GM12878 (cell line): ENCODE measurements around the gene PROSER3. TPM values are rescaled to one million over a fixed set of nuclear protein-coding genes. Genes with fewer than 3 reads are reported as not detected.
A peak's percentile ranks its signal among the peaks of the same experiment; 100 is the strongest.

ENCODE experiments used
- ATAC-seq: fragments of 200-7000 bp; cut with Tn5 transposase; 3 replicates; pipeline ENCODE4 v1.9.1; 2020; ENCODE audit warnings: mild to moderate bottlenecking, moderate library complexity
- BruUV-seq: library from RNA; stranded (reverse); fragments of 400-500 nt; replicated peaks from 2 replicates; lab custom pipeline; 2021; lab: Mats Ljungman, UMichigan
- CTCF ChIA-PET: fragments of 300-600 bp; sonication (Branson Sonifier 250); formaldehyde crosslinking; extraction: SDS; loops from one replicate; lab custom pipeline; 2021; ENCODE audit warnings: inconsistent platforms; lab: Yijun Ruan, JAX
- POLR2A ChIA-PET: fragments of 350-600 bp; formaldehyde crosslinking; extraction: SDS; loops from one replicate; lab custom pipeline; 2021; ENCODE audit warnings: inconsistent platforms; lab: Charles Lee
- RAD21 ChIA-PET: fragments of 300-600 bp; sonication (Branson Sonifier 250); formaldehyde crosslinking; loops from one replicate; lab custom pipeline; 2023; ENCODE audit warnings: antibody characterized with exemption; ENCODE audit not compliant: unreplicated experiment; lab: Charles Lee
- SMC1A ChIA-PET: fragments of 300-600 bp; sonication (Branson Sonifier 250); formaldehyde crosslinking; loops from one replicate; lab custom pipeline; 2023; ENCODE audit not compliant: unreplicated experiment, uncharacterized antibody; lab: Charles Lee
- DNase-seq: peaks from one replicate; pipeline ENCODE4 v3.0.0-alpha.2; 2011; ENCODE audit warnings: low read depth, low spot score
- FAIRE-seq: peaks from 3 replicates; lab custom pipeline; 2011; peaks lifted over from hg19 to GRCh38; lab: Jason Lieb, UNC
- H2AFZ ChIP-seq: 2 replicates; pipeline ENCODE4 v1.6.0; 2011; ENCODE audit warnings: low read depth, low read length, control low read depth; ENCODE audit not compliant: control insufficient read depth
- H3K27ac ChIP-seq: 2 replicates; pipeline ENCODE4 v1.5.1; 2011; ENCODE audit warnings: control low read depth; ENCODE audit not compliant: control insufficient read depth, insufficient read depth
- H3K27me3 ChIP-seq, 2 experiments: replicated peaks in 1 of 2; 2 replicates each; pipeline versions ENCODE4 v1.6.0 to v1.6.1; 2011; ENCODE audit warnings: low read length in 1 of 2; ENCODE audit not compliant: control insufficient read depth in 2 of 2, insufficient read depth in 2 of 2
- H3K36me3 ChIP-seq, 2 experiments: 2 replicates each; pipeline ENCODE4 v1.5.1; 2011; ENCODE audit warnings: low read length in 1 of 2; ENCODE audit not compliant: control insufficient read depth in 2 of 2, insufficient read depth in 2 of 2
- H3K4me1 ChIP-seq: 2 replicates; pipeline ENCODE4 v1.6.1; 2011; ENCODE audit warnings: mild to moderate bottlenecking, low read length, moderate library complexity, mixed read lengths; ENCODE audit not compliant: control insufficient read depth, insufficient read depth
- H3K4me2 ChIP-seq: 2 replicates; pipeline ENCODE4 v1.6.0; 2011; ENCODE audit warnings: control low read depth; ENCODE audit not compliant: control insufficient read depth, insufficient read depth
- H3K4me3 ChIP-seq: fragments of 200-600 bp; sonication (generic); 2 replicates; pipeline ENCODE4 v1.5.1; 2016
- H3K79me2 ChIP-seq: 2 replicates; pipeline ENCODE4 v1.6.0; 2011; ENCODE audit warnings: low read length; ENCODE audit not compliant: control insufficient read depth, insufficient read depth
- H3K9ac ChIP-seq: 2 replicates; pipeline ENCODE4 v1.8.0; 2011; ENCODE audit warnings: low read length, control low read depth, mixed read lengths; ENCODE audit not compliant: control insufficient read depth, insufficient read depth
- H3K9me3 ChIP-seq: replicated peaks from 3 replicates; pipeline ENCODE4 v1.5.1; 2011; ENCODE audit warnings: mild to moderate bottlenecking, low read length; ENCODE audit not compliant: control insufficient read depth, insufficient read depth
- H4K20me1 ChIP-seq: 2 replicates; pipeline ENCODE4 v1.6.0; 2011; ENCODE audit not compliant: control insufficient read depth, insufficient read depth
- ASH2L ChIP-seq: fragments of 300-600, 200-600 bp; sonication (generic); IDR thresholded peaks from 2 replicates; pipeline ENCODE4 v1.6.1; 2017; ENCODE audit warnings: low read depth, mild to moderate bottlenecking, borderline replicate concordance
- BACH1 ChIP-seq: fragments of 450-650 bp; IDR thresholded peaks from 2 replicates; pipeline ENCODE4 v1.6.1; 2017; ENCODE audit warnings: mild to moderate bottlenecking, borderline replicate concordance
- CEBPB ChIP-seq, 2 experiments: fragments of 150-350 bp in 1 of 2; IDR thresholded peaks; 2 replicates each; pipeline ENCODE4 v1.6.1; 2012 to 2014; ENCODE audit warnings: low read depth in 2 of 2, low read length in 2 of 2, borderline replicate concordance in 1 of 2, inconsistent platforms in 1 of 2
- CHD2 ChIP-seq: IDR thresholded peaks from 2 replicates; pipeline ENCODE4 v1.6.1; 2011; ENCODE audit warnings: low read depth, low read length, improper control_type of control experiment, borderline replicate concordance
- CREB1 ChIP-seq: IDR thresholded peaks from 2 replicates; pipeline ENCODE4 v1.6.1; 2012; ENCODE audit warnings: low read depth, mild to moderate bottlenecking, inconsistent platforms
- DPF2 ChIP-seq: fragments of 450-650 bp; IDR thresholded peaks from 2 replicates; pipeline ENCODE4 v1.6.1; 2017; ENCODE audit warnings: mild to moderate bottlenecking
- EGR1 ChIP-seq, 2 experiments: IDR thresholded peaks; 1 replicate in 1 of 2; 2 replicates in 1 of 2; pipeline ENCODE4 v1.6.1; 2011 to 2012; ENCODE audit warnings: low read depth in 2 of 2, low read length in 2 of 2, borderline replicate concordance in 1 of 2, mild to moderate bottlenecking in 1 of 2, moderate library complexity in 1 of 2
- FOS ChIP-seq: IDR thresholded peaks from 3 replicates; pipeline ENCODE4 v1.6.1; 2011; ENCODE audit warnings: borderline replicate concordance; ENCODE audit not compliant: insufficient read length; ENCODE audit errors: extremely low read depth
- HDGF ChIP-seq: fragments of 450-650 bp; IDR thresholded peaks from 2 replicates; pipeline ENCODE4 v1.6.1; 2016; ENCODE audit warnings: antibody characterized with exemption
- LARP7 ChIP-seq: fragments of 450-650 bp; IDR thresholded peaks from 2 replicates; pipeline ENCODE4 v1.6.1; 2017; ENCODE audit warnings: mild to moderate bottlenecking
- MTA2 ChIP-seq: fragments of 450-650 bp; IDR thresholded peaks from 2 replicates; pipeline ENCODE4 v1.6.1; 2016; ENCODE audit warnings: low read depth, mild to moderate bottlenecking, moderate library complexity
- MYC ChIP-seq: IDR thresholded peaks from 2 replicates; pipeline ENCODE4 v1.6.1; 2011; ENCODE audit warnings: mild to moderate bottlenecking, low read length, moderate library complexity, inconsistent platforms; ENCODE audit not compliant: insufficient read depth, insufficient replicate concordance, insufficient read length, severe bottlenecking
- NBN ChIP-seq: fragments of 450-650 bp; IDR thresholded peaks from 2 replicates; pipeline ENCODE4 v1.6.1; 2016
- NR2F1 ChIP-seq: fragments of 450-650 bp; conservative IDR thresholded peaks from 2 replicates; pipeline ENCODE4 v1.6.1; 2017; ENCODE audit warnings: mild to moderate bottlenecking
- PAX5 ChIP-seq: IDR thresholded peaks from 2 replicates; pipeline ENCODE4 v1.6.1; 2011; ENCODE audit warnings: low read depth, low read length, borderline replicate concordance
- POLR2A ChIP-seq: IDR thresholded peaks from 2 replicates; pipeline ENCODE4 v1.6.1; 2011; ENCODE audit warnings: low read depth, mild to moderate bottlenecking, low read length
- RELA ChIP-seq: fragments of 450-650 bp; IDR thresholded peaks from 2 replicates; pipeline ENCODE4 v1.8.0; 2014; ENCODE audit warnings: borderline replicate concordance; ENCODE audit not compliant: partially characterized antibody
- RELB ChIP-seq: fragments of 450-650 bp; IDR thresholded peaks from 2 replicates; pipeline ENCODE4 v1.6.1; 2017; ENCODE audit warnings: low read depth, mild to moderate bottlenecking, moderate library complexity
- RFX5 ChIP-seq: IDR thresholded peaks from 2 replicates; pipeline ENCODE4 v1.6.1; 2011; ENCODE audit warnings: low read depth, low read length, improper control_type of control experiment
- SMAD1 ChIP-seq: fragments of 450-650 bp; IDR thresholded peaks from 2 replicates; pipeline ENCODE4 v1.6.1; 2018; ENCODE audit warnings: mild to moderate bottlenecking, low read depth; ENCODE audit not compliant: partially characterized antibody
- SREBF2 ChIP-seq: IDR thresholded peaks from 2 replicates; pipeline ENCODE4 v1.6.1; 2012; ENCODE audit warnings: mild to moderate bottlenecking, low read length
- TAF1 ChIP-seq: IDR thresholded peaks from 2 replicates; pipeline ENCODE4 v1.6.1; 2011; ENCODE audit warnings: mild to moderate bottlenecking, low read depth, low read length, borderline replicate concordance
- USF2 ChIP-seq: IDR thresholded peaks from 2 replicates; pipeline ENCODE4 v1.6.1; 2011; ENCODE audit warnings: low read depth, low read length, improper control_type of control experiment, borderline replicate concordance
- ZSCAN29 ChIP-seq: fragments of 450-650 bp; IDR thresholded peaks from 2 replicates; pipeline ENCODE4 v1.6.1; 2017; ENCODE audit warnings: mild to moderate bottlenecking, moderate library complexity
- WGBS: methylation state at CpG from one replicate; pipeline ENCODE4 v1.1.6; 2016; ENCODE audit warnings: low lambda C conversion rate; ENCODE audit not compliant: insufficient replicate concordance, insufficient coverage; ENCODE audit errors: missing lambda C conversion rate; 5-methylcytosine and 5-hydroxymethylcytosine counted together
- in situ Hi-C: fragments of 300-500 bp; cut with MboI; formaldehyde crosslinking; loops from 9 replicates; pipeline ENCODE4 v1.14.3; 2018; ENCODE audit warnings: mixed read lengths
- intact Hi-C: fragments of 100-400 bp; cut with micrococcal nuclease; formaldehyde crosslinking; loops from one replicate; pipeline ENCODE4 v1.14.2; 2022; ENCODE audit not compliant: unreplicated experiment
- polyA plus RNA-seq, 11 experiments: library from polyadenylated mRNA; depleted of rRNA in 4 of 11; unstranded in 6 of 11; stranded (reverse) in 5 of 11; fragments of >200 nt; fragmentation: Nextera tagmentation in 4 of 11; fragmentation: Illumina TruSeq in 1 of 11; extraction: Ambion mirVana in 4 of 11; extraction: Trizol in 1 of 11; gene quantifications; 1 replicate in 1 of 11; 2 replicates in 10 of 11; pipeline versions ENCODE4 v1.2.1 to v1.2.3, GENCODE V29; 2011 to 2016; ENCODE audit warnings: inconsistent platforms in 2 of 11, missing spikeins in 2 of 11, low read depth in 1 of 11
- total RNA-seq, 4 experiments: library from RNA; depleted of rRNA in 3 of 4; stranded (reverse); fragments of >200 nt in 3 of 4; fragmentation: Illumina TruSeq in 1 of 4; extraction: Trizol in 1 of 4; gene quantifications; 2 replicates each; pipeline versions ENCODE4 v1.2.1 to v1.2.3, GENCODE V29; 2013 to 2021

The PROSER3 gene
- total and polyA plus RNA-seq, 10 of the 15 experiments (the other 5 are each of a cell fraction or from before 2014, with no cell fraction given) = 0.85 to 25.1 (median 9.6) TPM

GRCh38 chr19:35718345-35719041, 39.5 kb upstream of the PROSER3 start:
- no peak overlapping the region for H2AFZ ChIP-seq
- H3K36me3 ChIP-seq = peaks cover 5 to 15% of the 10 kb centered on the region in 2 experiments
- no peaks in the 10 kb centered on the region for H4K20me1 ChIP-seq
- DNase-seq (no peak), ATAC-seq (no peak), FAIRE-seq (no peak)
- H3K4me1 ChIP-seq = peaks cover 25% of the 10 kb centered on the region
- H3K4me3 ChIP-seq = peak overlapping the region; percentile 97
- H3K27me3 ChIP-seq = no peaks in the 10 kb centered on the region
- intact Hi-C loops = no loop called here
- in situ Hi-C loops = no loop called here
- ChIA-PET SMC1A (interaction anchor here (0.9 to 1.5 kb wide), 9 partner anchors 17 to 70 kb away, joined by 3 to 8 read pairs (median 4); partner anchors contain the start of genes COX6B1, LIN37, PSENEN and U2AF1L4), RAD21 (interaction anchor here (0.9 to 1.6 kb wide), 10 partner anchors 16 to 213 kb away, joined by 3 to 10 read pairs (median 6); partner anchors contain the start of genes COX6B1, IGFLR1, LIN37 and PSENEN), POLR2A (interaction anchor here (0.6 to 1.8 kb wide), 11 partner anchors 9 to 62 kb away, joined by 3 to 12 read pairs (median 5); partner anchors contain the start of genes IGFLR1, LIN37, PSENEN and U2AF1L4), CTCF (interaction anchor here (0.6 to 1.5 kb wide), 5 partner anchors 16 to 58 kb away, joined by 3 to 8 read pairs (median 3); no protein-coding TSS in a partner anchor)
- under 1% methylated on average over 27 of the region's 42 CpGs for WGBS
- peak overlapping the region; percentile 83 for H3K9ac ChIP-seq
- H3K4me2 ChIP-seq = peak overlapping the region; percentile 97
- H3K79me2 ChIP-seq = peaks cover 55% of the 10 kb centered on the region
- peak overlapping the region; percentile 72 for H3K27ac ChIP-seq
- H3K9me3 ChIP-seq = no peaks in the 10 kb centered on the region
- BruUV-seq = no TSS peak
- TF ChIP-seq NR2F1 (no peak), SMAD1 (no peak), NBN (0 out of 2 replicates have a peak, but pooled peaks have one; percentile 31), TAF1 (no peak), HDGF (peak; percentile 25; the same call in 1 of the 2 replicates), RELB (no peak), RELA (no peak), RFX5 (no peak), POLR2A (peak; percentile 66), SREBF2 (no peak), CREB1 (0 out of 2 replicates have a peak, but pooled peaks have one; percentile 11), USF2 (no peak), DPF2 (peak; percentile 29; the same call in 1 of the 2 replicates), ASH2L (no peak), ZSCAN29 (no peak), CEBPB (IDR thresholded peaks at IDR 0.05; ENCODE audit: borderline replicate concordance in 1 of 2, low read depth in 2 of 2, low read length in 2 of 2) (no peak), CHD2 (no peak), FOS (no peak), BACH1 (peak; percentile 22; the same call in 1 of the 2 replicates), LARP7 (peak; percentile 61), MTA2 (no peak), EGR1 (IDR thresholded peaks at IDR 0.05; ENCODE audit: borderline replicate concordance in 1 of 2, low read depth in 2 of 2, low read length in 2 of 2) (peak in 1 of 2 experiments; percentile 32; a peak in 1 of 3 replicates), MYC (no peak), PAX5 (no peak)
